ENCODE data around the gene UBASH3A.
"Not testable (repeated sequence)": the region's sequence is repeated elsewhere in the genome, so short reads cannot be mapped to it uniquely, and the experiment has no call there.

Gene UBASH3A

DNA sequence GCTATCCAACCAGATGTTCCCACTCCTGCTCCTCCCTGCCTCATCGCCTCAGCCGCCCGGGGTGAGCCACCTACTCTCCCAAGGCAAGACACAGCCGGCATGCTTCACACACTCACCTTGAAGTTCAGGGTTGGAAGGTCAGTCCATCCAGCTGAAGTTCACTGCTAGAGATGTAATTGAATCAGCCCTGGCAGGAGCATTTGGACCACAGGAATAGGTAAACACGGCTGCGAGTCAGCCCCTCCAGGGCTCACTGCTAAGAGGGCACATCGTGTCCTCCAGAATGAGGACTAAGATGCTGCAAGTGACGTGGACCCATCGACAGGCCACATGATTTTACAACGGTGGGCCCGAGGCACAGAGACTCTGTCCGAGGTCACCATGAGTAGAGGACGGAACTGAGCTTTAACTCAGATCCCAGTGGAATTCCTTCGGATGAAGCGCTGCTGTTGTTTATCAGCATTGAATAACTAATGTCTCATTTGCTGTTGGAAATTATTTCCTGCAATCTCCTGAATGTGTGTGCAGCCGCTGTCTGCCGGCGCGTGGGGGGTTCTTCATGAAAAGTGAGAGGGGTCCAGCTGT, 50.4 kb downstream of the UBASH3A start:
- DNase-seq, result no peak

DNA sequence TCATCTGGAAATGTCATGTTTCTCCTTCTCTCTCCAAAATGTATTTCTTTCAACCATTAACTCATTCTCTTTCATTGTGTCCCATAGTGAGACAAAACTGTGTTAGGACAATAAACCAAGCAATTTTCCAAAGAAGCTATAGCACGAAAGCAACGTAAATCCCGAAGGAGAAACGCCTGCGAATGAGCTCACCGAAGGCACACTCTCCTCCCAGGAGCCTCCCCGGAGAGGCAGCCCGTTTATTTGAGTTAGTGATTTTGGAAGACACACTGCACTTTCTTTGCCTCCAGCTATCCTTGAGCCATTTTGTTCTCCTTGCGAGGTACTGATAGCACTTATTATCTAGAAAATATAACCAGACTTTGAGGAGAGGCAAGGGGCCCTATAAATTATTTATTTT, 51.1 kb downstream of the UBASH3A start:
- no peak for DNase-seq

DNA sequence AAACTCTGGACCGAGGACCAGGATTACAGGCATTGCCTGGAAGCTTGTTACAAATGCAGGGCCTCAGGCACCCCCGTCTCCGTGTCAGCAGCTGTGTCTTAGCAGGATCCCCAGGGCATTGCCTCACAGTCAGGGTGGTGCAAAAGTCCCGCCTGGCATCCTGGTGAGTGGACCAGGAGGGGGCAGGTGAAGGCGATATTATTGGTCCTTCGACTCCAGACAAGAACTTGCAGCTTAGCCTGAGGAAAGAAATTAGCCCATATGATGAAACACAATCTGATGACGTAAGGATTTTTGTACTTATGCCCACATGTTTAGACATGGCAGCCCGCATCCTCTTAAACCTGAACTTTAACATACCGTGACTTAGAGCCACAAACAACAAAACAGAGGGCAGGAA, 51.5 kb downstream of the UBASH3A start:
- DNase-seq, result no peak

DNA sequence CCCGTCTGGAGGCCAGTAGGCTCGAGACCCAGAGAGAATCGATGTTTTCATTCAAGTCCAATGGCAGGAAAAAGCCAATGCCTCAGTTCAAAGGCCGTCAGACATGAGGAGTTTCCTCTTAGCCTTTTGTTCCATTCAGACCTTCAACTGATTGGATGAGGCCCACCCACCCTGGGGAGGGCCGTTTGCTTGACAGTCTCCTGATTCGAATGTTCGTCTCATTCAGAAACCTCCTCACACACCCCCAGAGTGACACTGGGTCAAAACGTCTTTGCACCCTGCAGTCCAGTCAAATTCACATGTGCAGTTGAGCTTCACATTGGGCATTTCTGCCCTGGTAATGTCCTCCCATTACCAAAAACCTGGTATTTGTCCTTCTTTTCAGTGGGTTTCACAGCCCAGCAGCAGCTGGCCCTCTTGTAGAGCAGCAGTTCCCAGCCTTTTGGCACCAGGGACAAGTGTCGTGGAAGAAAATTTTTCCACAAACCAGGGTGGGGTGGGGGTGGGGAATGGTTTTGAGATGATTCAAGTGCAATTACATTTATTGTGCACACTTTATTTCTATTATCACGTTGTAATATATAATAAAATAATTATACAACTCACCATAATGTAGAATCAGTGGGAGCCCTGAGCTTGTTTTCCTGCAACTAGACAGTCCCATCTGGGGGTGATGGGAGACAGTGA, 52.2 kb downstream of the UBASH3A start:
- DNase-seq, result no peak

- DNase-seq, result no peak
These were observed 52.8 kb downstream of the UBASH3A start for GRCh38 chr21:42456457-42456856.

- DNase-seq, result no peak
These were observed 55.4 kb downstream of the UBASH3A start for GRCh38 chr21:42459082-42459460.

DNA sequence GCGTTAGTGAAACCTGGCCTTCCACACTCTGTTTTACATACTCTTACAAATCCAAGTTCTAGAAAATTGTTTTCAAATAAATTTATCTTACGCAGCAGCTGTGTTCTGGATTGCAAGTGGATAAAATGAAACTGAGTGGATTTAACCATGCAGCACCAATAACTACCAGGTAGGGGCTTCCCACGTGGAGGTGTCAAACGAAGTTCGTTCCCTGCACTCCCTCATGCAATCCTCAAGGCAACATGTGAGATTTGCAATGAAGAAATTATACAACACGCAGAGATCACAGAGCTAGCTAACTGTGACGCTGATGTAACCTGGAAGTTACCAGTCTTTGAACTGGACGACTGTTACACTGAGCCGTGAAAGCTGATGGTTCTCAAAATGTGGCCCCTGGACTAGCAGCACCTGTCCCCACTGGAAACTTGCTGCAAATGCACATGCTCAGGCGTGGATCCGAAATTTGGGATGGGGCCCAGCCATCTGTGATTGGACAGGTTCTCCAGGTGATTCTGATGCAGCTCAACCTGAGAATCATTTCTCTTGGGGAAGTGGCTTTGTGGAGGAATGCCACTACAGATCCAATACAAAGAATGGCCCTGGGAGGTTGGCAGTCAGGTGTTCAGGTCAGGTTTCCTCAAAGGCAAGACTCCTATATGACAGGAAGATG, 56.0 kb downstream of the UBASH3A start:
- no peak for DNase-seq

DNA sequence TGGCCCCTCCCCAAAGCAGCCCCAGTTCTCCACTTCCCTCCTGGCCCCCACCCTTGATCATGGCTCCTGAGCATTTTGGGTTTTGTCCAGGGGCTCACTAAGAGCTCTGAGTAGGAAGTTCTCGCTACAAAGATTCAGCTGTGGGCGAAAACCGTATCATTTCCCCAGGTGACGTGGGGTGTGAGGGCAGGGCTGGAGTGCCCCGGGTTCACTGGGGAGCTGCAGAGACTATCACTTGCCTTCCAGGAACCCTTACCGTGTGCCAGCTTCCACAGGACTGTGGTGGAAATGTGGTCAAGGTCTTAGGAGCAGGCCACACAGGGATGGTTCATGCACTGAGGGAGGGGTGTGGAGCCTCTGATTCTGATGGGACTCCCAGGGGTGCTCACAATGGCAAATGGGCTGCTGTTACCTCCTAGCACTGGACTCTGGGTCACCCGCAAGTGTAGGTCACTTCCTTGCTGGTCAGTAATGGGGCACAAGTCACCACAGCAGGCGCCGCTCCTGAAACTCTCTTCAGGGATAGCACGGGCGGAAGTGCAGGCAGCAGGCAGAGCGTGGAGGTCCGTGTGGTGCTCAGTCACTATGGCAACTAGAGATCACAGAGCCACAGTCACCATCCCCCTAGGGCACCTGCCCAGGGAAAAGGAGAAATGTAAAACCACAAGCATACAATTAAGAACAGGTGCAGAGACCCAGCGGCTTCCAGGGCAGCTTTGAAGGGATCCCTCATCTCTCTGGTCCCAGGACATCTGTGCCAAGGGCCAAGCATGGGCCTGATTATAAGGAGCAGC, 56.9 kb downstream of the UBASH3A start:
- DNase-seq, result no peak

GRCh38 chr21:42461185-42461520, 57.5 kb downstream of the UBASH3A start:
- DNase-seq, result no peak

GRCh38 chr21:42461881-42462877, 58.5 kb downstream of the UBASH3A start:
- peak in 1 of 2 experiments; percentile 43 for DNase-seq

DNA sequence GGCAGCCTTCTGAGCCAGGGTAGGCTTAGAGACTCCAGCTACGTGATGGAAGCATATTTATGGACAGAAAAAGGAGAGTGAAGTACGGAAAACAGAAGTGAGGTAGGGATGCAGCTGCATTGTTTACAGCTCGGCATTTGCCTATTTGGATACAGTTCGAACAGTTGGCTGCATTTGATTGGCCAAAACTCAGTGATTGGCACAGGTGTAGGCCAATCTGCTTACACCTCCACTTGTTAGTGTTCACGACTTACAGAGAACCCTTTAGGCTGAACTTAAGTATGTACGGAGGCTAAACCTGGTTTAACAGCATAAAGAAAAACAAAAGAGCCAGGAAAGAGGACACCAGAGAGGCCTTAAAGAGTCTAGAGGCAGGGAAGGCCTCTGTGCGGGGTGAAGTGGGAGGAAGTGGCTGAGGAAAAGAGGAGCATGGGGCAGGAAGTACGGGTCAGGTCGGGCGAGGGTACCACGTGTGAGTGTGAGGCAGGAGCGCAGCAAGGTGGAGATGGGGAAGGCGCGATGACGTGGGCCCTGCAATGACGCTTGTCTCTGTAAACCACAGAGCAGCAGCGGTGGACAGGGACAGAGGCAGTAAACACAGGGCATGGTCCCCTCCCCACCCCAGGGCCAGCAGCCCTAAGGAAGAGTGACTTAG, 60.3 kb downstream of the UBASH3A start:
- peak; percentile 55 to 87 for DNase-seq

- no peak for DNase-seq
These were observed 61.5 kb downstream of the UBASH3A start for GRCh38 chr21:42465008-42465802.

DNA sequence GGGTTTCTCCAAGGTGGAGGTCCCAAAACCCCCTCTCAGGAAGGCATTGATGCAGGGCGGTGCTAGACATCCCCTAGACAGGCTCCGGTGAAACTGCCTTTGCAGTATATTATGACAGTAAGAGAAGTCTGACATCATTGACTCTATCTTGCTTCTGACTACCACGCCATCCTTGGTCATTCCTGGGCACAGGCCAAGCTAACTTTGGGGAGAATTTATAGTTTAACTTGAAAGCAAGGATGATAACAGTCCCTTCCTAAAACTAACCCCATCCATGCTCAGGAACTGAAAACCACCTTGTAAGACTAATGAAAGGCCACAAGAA, 62.1 kb downstream of the UBASH3A start:
- no peak for DNase-seq

DNA sequence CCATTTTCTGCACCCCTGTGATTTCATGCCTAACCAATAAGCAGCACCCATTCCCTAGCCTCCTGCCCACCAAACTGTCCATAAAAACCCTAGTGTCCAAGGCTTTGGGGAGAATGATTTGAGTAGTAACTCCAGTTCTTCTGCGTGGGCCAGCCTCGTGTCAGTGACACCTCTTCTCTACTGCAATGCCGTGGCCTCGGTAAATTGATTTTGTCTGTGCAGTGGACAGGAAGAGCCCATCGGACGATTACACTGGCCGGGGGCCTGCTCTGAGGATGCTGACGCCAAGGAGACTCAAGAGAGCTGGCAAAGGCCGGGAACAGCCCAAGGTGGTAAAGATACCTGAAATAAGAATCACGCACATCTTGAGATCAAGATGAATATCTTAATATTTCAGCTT, 63.0 kb downstream of the UBASH3A start:
- no peak for DNase-seq

GRCh38 chr21:42467140-42467983, 63.7 kb downstream of the UBASH3A start:
- peak in 1 of 2 experiments; percentile 40 for DNase-seq

DNA sequence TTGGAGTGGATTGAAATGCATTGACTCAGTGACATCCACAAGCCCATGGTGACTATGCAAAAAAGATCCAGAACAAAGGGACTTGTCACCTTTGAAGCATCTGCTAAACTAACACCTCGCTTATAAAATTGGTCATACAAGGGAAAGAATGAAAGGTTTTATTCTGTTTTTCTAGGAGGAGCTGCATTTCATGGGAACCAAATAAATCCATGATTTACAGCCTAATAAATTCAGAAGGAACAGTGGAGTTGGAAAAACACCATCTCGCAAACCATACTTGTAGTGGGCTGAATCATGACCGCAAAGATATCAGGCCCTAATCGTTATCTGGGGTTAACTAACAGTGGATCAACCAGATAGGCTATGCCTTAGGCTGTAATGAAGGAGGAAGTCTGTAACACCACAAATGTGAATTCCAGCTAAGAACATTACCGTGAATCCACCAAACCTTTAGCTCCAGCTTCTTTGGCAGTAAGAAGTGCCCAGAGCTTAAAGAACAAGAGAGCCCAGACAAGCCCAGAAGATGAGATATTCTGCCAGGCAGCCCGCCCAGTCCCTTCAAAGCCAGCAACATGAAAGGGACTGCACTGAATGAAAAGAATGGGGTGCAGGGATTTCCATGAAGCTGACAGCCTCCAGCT, 64.9 kb downstream of the UBASH3A start:
- no peak for DNase-seq

- DNase-seq, result no peak
These were observed 65.6 kb downstream of the UBASH3A start for GRCh38 chr21:42469272-42469671.

DNA sequence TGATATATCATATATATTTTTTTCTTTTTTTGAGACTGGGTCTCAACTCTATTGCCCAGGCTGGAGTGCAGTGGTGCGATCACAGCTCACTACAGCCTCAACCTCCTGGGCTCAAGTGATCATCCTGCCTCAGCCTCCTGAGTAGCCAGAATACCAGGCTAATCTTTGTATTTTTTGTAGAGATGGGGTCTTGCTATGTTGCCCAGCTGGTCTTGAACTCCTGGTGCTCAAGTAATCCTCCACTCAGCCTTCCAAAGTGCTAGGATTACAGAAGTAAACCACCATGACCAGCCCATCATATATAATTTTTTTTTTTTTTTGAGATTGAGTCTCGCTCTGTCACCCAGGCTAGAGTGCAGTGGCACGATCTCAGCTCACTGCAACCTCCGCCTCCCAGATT, 66.0 kb downstream of the UBASH3A start:
- DNase-seq, result not testable (repeated sequence)

DNA sequence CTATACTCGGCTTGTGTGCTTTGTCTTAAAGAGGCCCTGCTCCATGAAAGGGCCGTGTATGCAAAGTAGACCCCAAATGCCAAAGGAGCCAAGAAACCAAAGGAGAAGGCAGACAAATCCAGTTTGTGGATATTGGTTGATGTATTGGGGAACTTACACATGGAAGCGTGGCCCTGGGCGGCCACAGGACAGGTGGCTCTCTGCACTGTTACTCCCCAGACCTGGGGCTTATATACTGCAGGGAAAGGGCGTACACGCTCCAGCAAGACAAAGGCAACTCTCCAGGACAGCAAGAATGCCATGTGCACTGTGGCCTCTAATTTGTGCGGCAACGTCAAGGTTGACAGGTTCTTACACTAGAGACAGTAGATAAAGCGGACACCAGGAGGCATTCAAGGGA, 67.5 kb downstream of the UBASH3A start:
- no peak for DNase-seq
